K562 (cell line): ENCODE data around the gene EGR1. TPM values are rescaled to one million over a fixed set of nuclear protein-coding genes. Genes with fewer than 3 reads are reported as not detected.

ENCODE experiments used
- ERF ChIP-seq: fragments of 450-650 bp; formaldehyde crosslinking; IDR thresholded peaks from 2 replicates; pipeline ENCODE4 v1.4.0; 2020; ENCODE audit warnings: mild to moderate bottlenecking, mixed read lengths
- FOS ChIP-seq: IDR thresholded peaks from 3 replicates; pipeline ENCODE4 v1.6.1; 2011; ENCODE audit not compliant: insufficient read length; ENCODE audit errors: extremely low read depth
- HMG20B ChIP-seq: fragments of 250-450 bp; sonication (Bioruptor Pico); IDR thresholded peaks from 2 replicates; pipeline ENCODE4 v1.5.0; 2021; ENCODE audit warnings: mild to moderate bottlenecking
- MXD1 ChIP-seq: fragments of 250-450 bp; sonication (Bioruptor Pico); IDR thresholded peaks from 2 replicates; pipeline ENCODE4 v1.8.0; 2021; ENCODE audit warnings: borderline replicate concordance, mild to moderate bottlenecking, moderate library complexity; ENCODE audit not compliant: poor library complexity, severe bottlenecking
- NEUROD1 ChIP-seq: fragments of 150-350 bp; IDR thresholded peaks from 2 replicates; pipeline ENCODE4 v1.6.1; 2014; ENCODE audit warnings: borderline replicate concordance, low read length, low read depth; ENCODE audit not compliant: partially characterized antibody
- POLR3G ChIP-seq: IDR thresholded peaks from 2 replicates; pipeline ENCODE4 v1.6.1; 2011; ENCODE audit not compliant: insufficient read length, insufficient replicate concordance; ENCODE audit errors: extremely low read depth
- RFX5 ChIP-seq: IDR thresholded peaks from 2 replicates; pipeline ENCODE4 v1.6.1; 2011; ENCODE audit warnings: low read depth, mild to moderate bottlenecking, improper control_type of control experiment, low read length
- SMAD2 ChIP-seq: fragments of 150-350 bp; IDR thresholded peaks from 2 replicates; pipeline ENCODE4 v1.6.1; 2014; ENCODE audit warnings: low read depth, mild to moderate bottlenecking, low read length
- SPI1 ChIP-seq: IDR thresholded peaks from 2 replicates; pipeline ENCODE4 v1.6.1; 2011; ENCODE audit warnings: low read depth, low read length, control low read depth, borderline replicate concordance
- SRSF9 ChIP-seq: fragments of 200-400 bp; formaldehyde crosslinking; IDR thresholded peaks from 2 replicates; pipeline ENCODE4 v1.6.1; 2017; ENCODE audit warnings: low read depth, low read length, borderline replicate concordance
- ZBTB1 ChIP-seq: sonication (generic); formaldehyde crosslinking; IDR thresholded peaks from 2 replicates; pipeline ENCODE4 v1.8.1; 2023; ENCODE audit warnings: missing genetic modification reagents, low read depth, mild to moderate bottlenecking, borderline replicate concordance
- ZBTB11 ChIP-seq, 3 experiments: fragments of 200-800 bp in 1 of 3; fragments of 250-450 bp in 1 of 3; fragments of 450-650 bp in 1 of 3; sonication (Bioruptor Pico) in 1 of 3; sonication (Bioruptor generic) in 1 of 3; formaldehyde crosslinking in 1 of 3; IDR thresholded peaks; 2 replicates each; pipeline versions ENCODE4 v1.6.1 to v1.8.0; 2016 to 2022; ENCODE audit warnings: mild to moderate bottlenecking in 2 of 3, missing genetic modification characterization in 2 of 3, missing compliant biosample characterization in 1 of 3, moderate library complexity in 1 of 3
- ZFX ChIP-seq: sonication (generic); formaldehyde crosslinking; IDR thresholded peaks from 2 replicates; pipeline ENCODE4 v1.8.0; 2022; ENCODE audit warnings: mild to moderate bottlenecking, missing genetic modification reagents, moderate library complexity
- ZNF318 ChIP-seq, 2 experiments: fragments of 450-650 bp; IDR thresholded peaks; 2 replicates each; pipeline ENCODE4 v1.6.1; 2016; ENCODE audit warnings: mild to moderate bottlenecking in 2 of 2, borderline replicate concordance in 1 of 2, low read depth in 1 of 2, moderate library complexity in 1 of 2
- ZNF764 ChIP-seq: fragments of 250-450 bp; sonication (Bioruptor Pico); IDR thresholded peaks from 2 replicates; pipeline ENCODE4 v1.4.0; 2020; ENCODE audit warnings: low read depth, mild to moderate bottlenecking, moderate library complexity
- ZNF79 ChIP-seq: fragments of 250-450 bp; sonication (Bioruptor Pico); IDR thresholded peaks from 2 replicates; pipeline ENCODE4 v1.4.0; 2020; ENCODE audit warnings: low read depth, mild to moderate bottlenecking, moderate library complexity
- polyA plus RNA-seq, 8 experiments: library from polyadenylated mRNA; depleted of rRNA in 4 of 8; stranded (reverse) in 5 of 8; unstranded in 3 of 8; fragments of >200 nt; fragmentation: Nextera tagmentation in 2 of 8; fragmentation: Illumina TruSeq in 1 of 8; extraction: Ambion mirVana in 2 of 8; extraction: Trizol in 1 of 8; gene quantifications; 2 replicates each; pipeline versions ENCODE4 v1.2.1 to v1.2.3, GENCODE V29; 2011 to 2014; ENCODE audit warnings: inconsistent platforms in 1 of 8, missing spikeins in 1 of 8
- total RNA-seq, 7 experiments: library from RNA; depleted of rRNA in 6 of 7; stranded (reverse); fragments of >200 nt in 6 of 7; fragmentation: Illumina TruSeq in 2 of 7; extraction: Trizol in 2 of 7; gene quantifications; 2 replicates each; pipeline versions ENCODE4 v1.2.1 to v1.2.3, GENCODE V29; 2011 to 2021; ENCODE audit warnings: low replicate concordance in 1 of 7

EGR1 gene
- total and polyA plus RNA-seq, 9 of the 15 experiments (the other 6 are each of a cell fraction or from before 2014, with no cell fraction given) = 1.3 to 132 (median 21.5) TPM

GRCh38 chr5:138464008-138464387 is 1.3 kb upstream of the EGR1 start (continued):
- TF ChIP-seq FOS (no peak), ZNF79 (CRISPR knock-in tag) (no peak), NEUROD1 (peak; percentile 81), ZBTB11 (CRISPR knock-in tag; IDR thresholded peaks at IDR 0.05) (peak in 2 of 3 experiments; percentile 70 to 92; a peak in 5 of 6 replicates), ZNF764 (CRISPR knock-in tag) (no peak), ERF (no peak), POLR3G (no peak), ZNF318 (IDR thresholded peaks at IDR 0.05; ENCODE audit: borderline replicate concordance in 1 of 2, low read depth in 1 of 2) (no peak), HMG20B (CRISPR knock-in tag) (no peak), SPI1 (0 out of 2 replicates have a peak, but pooled peaks have one; percentile 6), MXD1 (CRISPR knock-in tag) (no peak), SRSF9 (no peak), RFX5 (no peak), SMAD2 (no peak), ZFX (CRISPR knock-in tag) (no peak), ZBTB1 (CRISPR knock-in tag) (peak; percentile 55; the same call in 1 of the 2 replicates)
